22Rv1 (cell line): ENCODE data around the gene ZNF174.

Experiments used
- H3K27ac ChIP-seq: fragments of 450-650 bp; 2 replicates; pipeline ENCODE4 v1.5.1; 2017
- ZFX ChIP-seq: fragments of 450-650 bp; IDR thresholded peaks from 2 replicates; pipeline ENCODE4 v1.6.1; 2017; ENCODE audit warnings: antibody characterized with exemption, borderline replicate concordance
- TF ChIP-seq, protein P1 (sequence below): fragments of 450-650 bp; IDR thresholded peaks from 2 replicates; pipeline ENCODE4 v1.5.1; 2017; ENCODE audit warnings: mild to moderate bottlenecking

Gene ZNF174

GRCh38 chr16:3364774-3365427 lies 36.1 kb upstream of the ZNF174 start:
- H3K27ac ChIP-seq: peak overlapping the region; percentile 90
- no peak for TF ChIP-seq ZFX
- TF ChIP-seq, protein P1, sequence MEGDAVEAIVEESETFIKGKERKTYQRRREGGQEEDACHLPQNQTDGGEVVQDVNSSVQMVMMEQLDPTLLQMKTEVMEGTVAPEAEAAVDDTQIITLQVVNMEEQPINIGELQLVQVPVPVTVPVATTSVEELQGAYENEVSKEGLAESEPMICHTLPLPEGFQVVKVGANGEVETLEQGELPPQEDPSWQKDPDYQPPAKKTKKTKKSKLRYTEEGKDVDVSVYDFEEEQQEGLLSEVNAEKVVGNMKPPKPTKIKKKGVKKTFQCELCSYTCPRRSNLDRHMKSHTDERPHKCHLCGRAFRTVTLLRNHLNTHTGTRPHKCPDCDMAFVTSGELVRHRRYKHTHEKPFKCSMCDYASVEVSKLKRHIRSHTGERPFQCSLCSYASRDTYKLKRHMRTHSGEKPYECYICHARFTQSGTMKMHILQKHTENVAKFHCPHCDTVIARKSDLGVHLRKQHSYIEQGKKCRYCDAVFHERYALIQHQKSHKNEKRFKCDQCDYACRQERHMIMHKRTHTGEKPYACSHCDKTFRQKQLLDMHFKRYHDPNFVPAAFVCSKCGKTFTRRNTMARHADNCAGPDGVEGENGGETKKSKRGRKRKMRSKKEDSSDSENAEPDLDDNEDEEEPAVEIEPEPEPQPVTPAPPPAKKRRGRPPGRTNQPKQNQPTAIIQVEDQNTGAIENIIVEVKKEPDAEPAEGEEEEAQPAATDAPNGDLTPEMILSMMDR: no peak

DNA sequence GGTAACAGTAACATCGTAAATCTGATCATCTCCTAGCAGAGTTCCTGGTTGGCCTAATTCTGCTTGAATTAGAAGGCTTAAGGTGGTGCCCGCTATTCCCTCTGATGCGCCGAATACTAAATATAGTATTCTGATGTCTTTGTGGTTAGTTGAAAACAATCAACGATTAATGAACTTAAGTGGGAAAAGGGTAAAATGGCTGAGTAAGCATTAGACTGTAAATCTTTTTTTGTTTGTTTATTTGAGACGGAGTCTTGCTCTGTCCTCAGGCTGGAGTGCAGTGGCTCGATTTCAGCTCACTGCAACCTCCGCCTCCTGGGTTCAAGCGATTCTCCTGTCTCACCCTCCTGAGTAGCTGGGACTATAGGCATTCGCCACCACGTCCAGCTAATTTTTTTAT lies 31.9 kb upstream of the ZNF174 start:
- H3K27ac ChIP-seq: no peak overlapping the region
- TF ChIP-seq, protein P1: no peak
- no peak for TF ChIP-seq ZFX

GRCh38 chr16:3375680-3376079 lies 25.3 kb upstream of the ZNF174 start:
- no peak overlapping the region for H3K27ac ChIP-seq
- TF ChIP-seq, protein P1: no peak
- no peak for TF ChIP-seq ZFX

DNA sequence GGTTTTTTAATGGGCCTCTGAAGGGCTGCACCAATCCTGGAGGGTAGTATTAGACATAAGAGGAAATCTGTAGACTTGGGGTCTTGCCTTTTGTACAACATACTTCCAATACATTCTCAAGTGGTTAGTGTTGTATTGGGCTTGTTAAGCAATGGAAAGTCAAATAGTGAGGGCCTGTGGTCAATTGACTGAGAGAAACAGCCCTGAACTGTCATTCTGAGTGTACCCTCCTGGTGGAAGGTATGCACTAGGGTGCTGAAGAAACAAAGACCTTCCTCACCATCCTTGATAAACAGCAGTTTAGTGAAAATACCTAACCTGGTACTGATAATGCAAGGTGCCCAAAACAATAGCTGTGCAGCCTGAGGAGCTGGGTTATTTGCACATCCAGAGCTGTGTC lies 23.1 kb upstream of the ZNF174 start:
- no peak for TF ChIP-seq ZFX
- TF ChIP-seq, protein P1: no peak
- H3K27ac ChIP-seq: no peak overlapping the region

DNA sequence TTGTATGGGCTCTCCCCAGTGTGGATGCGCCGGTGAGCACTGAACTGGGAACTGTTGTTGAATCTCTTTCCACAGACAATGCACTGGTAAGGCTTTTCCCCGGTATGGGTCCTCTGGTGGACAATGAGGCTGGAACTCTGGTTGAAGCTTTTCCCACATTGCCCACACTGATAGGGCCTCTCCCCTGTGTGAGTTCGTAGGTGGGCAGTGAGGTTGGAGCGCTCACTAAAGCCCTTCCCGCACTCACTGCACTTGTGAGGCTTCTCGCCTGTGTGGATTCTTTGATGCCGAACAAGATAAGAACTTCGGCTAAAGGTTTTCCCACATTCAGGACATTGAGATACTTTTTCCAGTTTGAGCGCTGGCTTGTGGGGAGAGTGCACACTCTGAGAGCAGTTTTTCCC lies 18.0 kb upstream of the ZNF174 start:
- TF ChIP-seq ZFX: no peak
- TF ChIP-seq, protein P1: no peak
- H3K27ac ChIP-seq: no peak overlapping the region

DNA sequence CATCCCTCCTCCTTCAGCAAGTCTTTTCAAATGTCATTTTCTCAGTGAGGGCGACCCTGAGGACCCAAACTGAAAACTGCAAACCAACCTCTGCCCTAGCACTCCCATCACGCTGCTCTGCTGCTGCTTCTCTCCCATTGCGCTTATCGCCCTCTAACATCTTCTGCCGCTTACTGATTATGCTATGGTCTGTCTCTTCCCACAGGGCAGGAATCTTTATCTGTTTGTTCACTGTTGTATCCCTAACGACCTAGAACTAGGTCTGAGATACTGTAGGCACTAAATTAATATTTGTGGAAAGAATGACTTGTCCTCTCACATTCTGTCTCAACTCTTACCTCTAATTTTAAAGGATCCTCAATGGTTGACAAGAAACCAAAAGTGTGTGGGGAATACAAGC lies 12.7 kb upstream of the ZNF174 start:
- TF ChIP-seq ZFX: no peak
- TF ChIP-seq, protein P1: no peak
- H3K27ac ChIP-seq: no peak overlapping the region

GRCh38 chr16:3389663-3390338 lies 11.2 kb upstream of the ZNF174 start:
- no peak for TF ChIP-seq ZFX
- H3K27ac ChIP-seq: no peak overlapping the region

GRCh38 chr16:3400446-3400778 lies 603 bp upstream of the ZNF174 start:
- H3K27ac ChIP-seq: peak overlapping the region; percentile 81
- no peak for TF ChIP-seq ZFX
- TF ChIP-seq, protein P1: no peak
